ENCODE data around the gene SPACA5B.
"Not testable (repeated sequence)": the region's sequence is repeated elsewhere in the genome, so short reads cannot be mapped to it uniquely, and the experiment has no call there.

DNA sequence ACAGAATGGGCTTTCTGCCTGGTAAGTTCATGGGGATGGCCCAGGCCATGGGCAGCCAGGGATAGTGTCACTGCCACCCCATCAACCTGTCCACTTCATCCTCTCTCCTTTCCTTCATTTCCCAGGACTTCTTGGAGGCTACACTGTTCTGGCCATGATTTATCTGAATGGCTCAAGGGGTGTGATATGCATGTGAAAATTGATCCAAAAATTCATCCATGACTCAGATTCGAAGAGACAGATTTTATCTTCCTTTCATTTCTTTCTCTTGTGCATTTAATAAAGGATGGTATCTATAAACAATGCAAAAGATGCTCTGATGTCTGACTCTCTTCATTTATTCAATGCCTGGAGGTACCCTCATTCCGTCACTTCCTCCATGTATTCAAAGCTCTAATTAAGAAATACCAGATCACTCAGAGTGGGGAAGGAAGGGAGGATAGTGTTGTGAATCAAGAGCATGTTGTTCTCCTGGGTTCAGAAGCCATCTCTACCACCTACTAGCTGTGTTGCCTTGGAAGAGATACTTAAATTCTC lies 1.9 kb downstream of the SPACA5B start:
- TF ChIP-seq SPI1 (IDR thresholded peaks at IDR 0.05; ENCODE audit: borderline replicate concordance, insufficient read depth, low read depth, low read length); CREM (IDR thresholded peaks at IDR 0.05; ENCODE audit: low read depth); ETV6 (conservative IDR thresholded peaks at IDR 0.05 in 1 of 2, IDR thresholded peaks at IDR 0.05 in 1 of 2; ENCODE audit: borderline replicate concordance in 1 of 2, low read depth in 1 of 2); ESRRA (IDR thresholded peaks at IDR 0.05; ENCODE audit: low read length); RAD21 (IDR thresholded peaks at IDR 0.05; ENCODE audit: insufficient read depth, low read depth, low read length); ZNF274 (IDR thresholded peaks at IDR 0.05; ENCODE audit: insufficient read depth, insufficient read length); TAF1 (IDR thresholded peaks at IDR 0.05; ENCODE audit: borderline replicate concordance, low read depth, low read length); POLR2A (IDR thresholded peaks at IDR 0.05; ENCODE audit: low read depth, low read length): not testable (repeated sequence)
- TF ChIP-seq, protein P1, sequence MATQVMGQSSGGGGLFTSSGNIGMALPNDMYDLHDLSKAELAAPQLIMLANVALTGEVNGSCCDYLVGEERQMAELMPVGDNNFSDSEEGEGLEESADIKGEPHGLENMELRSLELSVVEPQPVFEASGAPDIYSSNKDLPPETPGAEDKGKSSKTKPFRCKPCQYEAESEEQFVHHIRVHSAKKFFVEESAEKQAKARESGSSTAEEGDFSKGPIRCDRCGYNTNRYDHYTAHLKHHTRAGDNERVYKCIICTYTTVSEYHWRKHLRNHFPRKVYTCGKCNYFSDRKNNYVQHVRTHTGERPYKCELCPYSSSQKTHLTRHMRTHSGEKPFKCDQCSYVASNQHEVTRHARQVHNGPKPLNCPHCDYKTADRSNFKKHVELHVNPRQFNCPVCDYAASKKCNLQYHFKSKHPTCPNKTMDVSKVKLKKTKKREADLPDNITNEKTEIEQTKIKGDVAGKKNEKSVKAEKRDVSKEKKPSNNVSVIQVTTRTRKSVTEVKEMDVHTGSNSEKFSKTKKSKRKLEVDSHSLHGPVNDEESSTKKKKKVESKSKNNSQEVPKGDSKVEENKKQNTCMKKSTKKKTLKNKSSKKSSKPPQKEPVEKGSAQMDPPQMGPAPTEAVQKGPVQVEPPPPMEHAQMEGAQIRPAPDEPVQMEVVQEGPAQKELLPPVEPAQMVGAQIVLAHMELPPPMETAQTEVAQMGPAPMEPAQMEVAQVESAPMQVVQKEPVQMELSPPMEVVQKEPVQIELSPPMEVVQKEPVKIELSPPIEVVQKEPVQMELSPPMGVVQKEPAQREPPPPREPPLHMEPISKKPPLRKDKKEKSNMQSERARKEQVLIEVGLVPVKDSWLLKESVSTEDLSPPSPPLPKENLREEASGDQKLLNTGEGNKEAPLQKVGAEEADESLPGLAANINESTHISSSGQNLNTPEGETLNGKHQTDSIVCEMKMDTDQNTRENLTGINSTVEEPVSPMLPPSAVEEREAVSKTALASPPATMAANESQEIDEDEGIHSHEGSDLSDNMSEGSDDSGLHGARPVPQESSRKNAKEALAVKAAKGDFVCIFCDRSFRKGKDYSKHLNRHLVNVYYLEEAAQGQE (IDR thresholded peaks at IDR 0.05; ENCODE audit: low read depth, low read length) = not testable (repeated sequence)
- TF ChIP-seq, protein P2, sequence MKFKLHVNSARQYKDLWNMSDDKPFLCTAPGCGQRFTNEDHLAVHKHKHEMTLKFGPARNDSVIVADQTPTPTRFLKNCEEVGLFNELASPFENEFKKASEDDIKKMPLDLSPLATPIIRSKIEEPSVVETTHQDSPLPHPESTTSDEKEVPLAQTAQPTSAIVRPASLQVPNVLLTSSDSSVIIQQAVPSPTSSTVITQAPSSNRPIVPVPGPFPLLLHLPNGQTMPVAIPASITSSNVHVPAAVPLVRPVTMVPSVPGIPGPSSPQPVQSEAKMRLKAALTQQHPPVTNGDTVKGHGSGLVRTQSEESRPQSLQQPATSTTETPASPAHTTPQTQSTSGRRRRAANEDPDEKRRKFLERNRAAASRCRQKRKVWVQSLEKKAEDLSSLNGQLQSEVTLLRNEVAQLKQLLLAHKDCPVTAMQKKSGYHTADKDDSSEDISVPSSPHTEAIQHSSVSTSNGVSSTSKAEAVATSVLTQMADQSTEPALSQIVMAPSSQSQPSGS (IDR thresholded peaks at IDR 0.05; ENCODE audit: low read length) = not testable (repeated sequence)
